NB4 (cell line): ENCODE data around the gene ZNF580.

Experiments
- DNase-seq: peaks from one replicate; pipeline ENCODE4 v3.0.0; 2010; ENCODE audit warnings: low read depth
- H3K4me3 ChIP-seq: one replicate; pipeline ENCODE4 v1.5.1; 2011; ENCODE audit warnings: mild to moderate bottlenecking, low read depth, low read length, moderate library complexity
- CTCF ChIP-seq: IDR thresholded peaks from one replicate; pipeline ENCODE4 v1.5.1; 2012; ENCODE audit warnings: low read depth, low read length
- MAX ChIP-seq: IDR thresholded peaks from 2 replicates; pipeline ENCODE4 v1.6.1; 2011; ENCODE audit warnings: low read depth, low read length
- MYC ChIP-seq: IDR thresholded peaks from 2 replicates; pipeline ENCODE4 v1.6.1; 2011; ENCODE audit warnings: low read depth, low read length
- POLR2A ChIP-seq: IDR thresholded peaks from 2 replicates; pipeline ENCODE4 v1.6.1; 2011; ENCODE audit warnings: mild to moderate bottlenecking; ENCODE audit not compliant: insufficient read length; ENCODE audit errors: extremely low read depth

The ZNF580 gene

GRCh38 chr19:55667006-55667381 is 26.2 kb downstream of the ZNF580 start:
- TF ChIP-seq CTCF (no peak), POLR2A (no peak), MYC (no peak), MAX (no peak)
- DNase-seq = no peak
- H3K4me3 ChIP-seq = no peak overlapping the region

DNA sequence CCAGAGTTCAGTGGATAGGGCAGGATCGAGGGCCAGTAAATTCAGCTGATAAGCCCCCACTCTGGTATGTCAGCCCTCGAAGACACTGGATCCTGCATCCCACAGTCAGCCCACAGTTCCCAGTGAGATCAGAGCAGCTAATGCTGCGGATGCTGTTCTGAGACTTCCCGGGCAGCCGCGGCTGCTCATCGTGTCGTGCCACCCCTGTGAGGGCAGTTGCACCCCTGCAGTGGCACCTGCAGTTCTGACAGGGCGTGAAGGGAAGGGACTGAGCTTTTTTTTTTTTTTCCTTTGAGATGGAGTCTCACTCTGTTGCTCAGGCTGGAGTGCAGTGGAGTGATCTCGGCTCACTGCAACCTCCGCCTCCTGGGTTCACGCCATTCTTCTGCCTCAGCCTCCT is 26.7 kb downstream of the ZNF580 start:
- no peak for TF ChIP-seq MYC
- TF ChIP-seq MAX = no peak
- TF ChIP-seq CTCF = no peak
- TF ChIP-seq POLR2A = no peak
- H3K4me3 ChIP-seq = no peak overlapping the region
- DNase-seq = no peak

DNA sequence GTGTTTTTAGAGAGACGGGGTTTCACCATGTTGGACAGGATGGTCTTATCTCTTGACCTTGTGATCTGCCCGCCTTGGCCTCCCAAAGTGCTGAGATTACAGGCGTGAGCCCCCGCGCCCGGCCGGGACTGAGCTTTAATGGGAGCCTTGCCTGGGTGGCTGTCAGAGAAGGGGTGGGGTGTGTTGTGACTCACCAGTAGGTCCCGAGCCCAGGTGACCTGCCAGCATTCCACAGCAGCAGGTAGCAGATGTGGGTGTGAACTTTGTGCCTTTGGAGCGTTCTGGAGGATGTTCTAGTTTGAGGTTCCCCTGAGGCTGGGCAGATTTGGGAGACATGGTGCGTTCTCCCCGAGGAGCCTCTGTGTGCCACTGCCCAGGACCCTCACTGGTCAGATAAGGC is 27.2 kb downstream of the ZNF580 start:
- TF ChIP-seq CTCF = no peak
- no peak for TF ChIP-seq MAX
- no peak for TF ChIP-seq MYC
- TF ChIP-seq POLR2A = no peak
- DNase-seq = no peak
- no peak overlapping the region for H3K4me3 ChIP-seq

GRCh38 chr19:55668603-55669348 is 28.0 kb downstream of the ZNF580 start:
- no peak overlapping the region for H3K4me3 ChIP-seq
- DNase-seq = no peak
- no peak for TF ChIP-seq MYC
- no peak for TF ChIP-seq MAX
- no peak for TF ChIP-seq POLR2A
- no peak for TF ChIP-seq CTCF

DNA sequence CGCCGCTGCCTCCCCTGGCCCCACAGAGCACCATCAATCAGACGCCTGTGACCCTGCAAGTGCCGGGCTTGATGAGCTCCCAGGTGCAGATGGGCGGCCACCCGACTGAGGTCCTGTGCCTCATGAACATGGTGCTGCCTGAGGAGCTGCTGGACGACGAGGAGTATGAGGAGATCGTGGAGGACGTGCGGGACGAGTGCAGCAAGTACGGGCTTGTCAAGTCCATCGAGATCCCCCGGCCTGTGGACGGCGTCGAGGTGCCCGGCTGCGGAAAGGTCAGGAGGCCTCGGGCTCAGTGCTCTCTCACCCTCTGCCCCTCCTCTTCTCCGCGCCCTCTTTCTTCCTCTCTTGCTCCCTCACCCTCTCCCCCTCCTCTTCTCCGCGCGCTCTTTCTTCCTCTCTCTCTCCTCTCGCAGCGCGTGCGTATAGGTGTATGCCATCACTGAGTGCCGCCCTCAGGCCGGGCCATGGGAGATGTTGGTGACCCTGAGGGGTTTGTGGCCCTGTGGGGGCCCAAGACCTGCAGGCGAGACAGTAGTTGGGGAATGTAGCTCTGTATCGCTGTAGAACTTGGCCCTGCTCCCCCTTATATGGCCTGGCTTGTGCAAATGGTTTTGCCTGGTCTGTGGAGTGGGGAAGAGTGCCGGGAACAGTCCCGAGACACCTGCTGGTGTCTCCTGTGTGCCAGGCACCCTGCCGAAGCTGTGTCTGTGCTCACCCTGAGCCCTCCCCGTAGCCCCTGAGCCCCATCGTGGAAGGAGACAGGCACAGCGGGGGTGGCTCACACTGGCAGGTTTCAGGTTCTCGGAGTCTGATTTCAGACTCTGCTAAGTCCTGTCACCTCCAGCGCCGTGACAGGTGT is 28.8 kb downstream of the ZNF580 start:
- TF ChIP-seq CTCF = no peak
- TF ChIP-seq MYC = no peak
- no peak for TF ChIP-seq POLR2A
- TF ChIP-seq MAX = no peak
- no peak overlapping the region for H3K4me3 ChIP-seq
- DNase-seq = no peak
